ENCODE results near the gene STAC2.

STAC2 gene

GRCh38 chr17:39196241-39196807 is 29.4 kb downstream of the STAC2 start:
- TF ChIP-seq CTCF (IDR thresholded peaks at IDR 0.05; ENCODE audit: low read depth, low read length) = no peak
- no peak for TF ChIP-seq MYC (IDR thresholded peaks at IDR 0.05; ENCODE audit: low read depth, low read length)
- TF ChIP-seq MAX (IDR thresholded peaks at IDR 0.05; ENCODE audit: low read depth, low read length) = no peak
- no peak for TF ChIP-seq POLR2A (IDR thresholded peaks at IDR 0.05; ENCODE audit: extremely low read depth, insufficient read length)
- no peak for DNase-seq (ENCODE audit: low read depth)
- no peak overlapping the region for H3K4me3 ChIP-seq (ENCODE audit: low read depth, low read length)

- H3K4me3 ChIP-seq (ENCODE audit: low read depth, low read length) = no peak overlapping the region
- no peak for DNase-seq (ENCODE audit: low read depth)
- TF ChIP-seq MYC (IDR thresholded peaks at IDR 0.05; ENCODE audit: low read depth, low read length) (no peak), CTCF (IDR thresholded peaks at IDR 0.05; ENCODE audit: low read depth, low read length) (no peak), POLR2A (IDR thresholded peaks at IDR 0.05; ENCODE audit: extremely low read depth, insufficient read length) (no peak), MAX (IDR thresholded peaks at IDR 0.05; ENCODE audit: low read depth, low read length) (no peak)
Measured at GRCh38 chr17:39195568-39196160, 30.1 kb downstream of the STAC2 start.

GRCh38 chr17:39194985-39195524 is 30.7 kb downstream of the STAC2 start:
- TF ChIP-seq MYC (IDR thresholded peaks at IDR 0.05; ENCODE audit: low read depth, low read length) (no peak), CTCF (IDR thresholded peaks at IDR 0.05; ENCODE audit: low read depth, low read length) (no peak), MAX (IDR thresholded peaks at IDR 0.05; ENCODE audit: low read depth, low read length) (no peak), POLR2A (IDR thresholded peaks at IDR 0.05; ENCODE audit: extremely low read depth, insufficient read length) (no peak)
- no peak overlapping the region for H3K4me3 ChIP-seq (ENCODE audit: low read depth, low read length)

GRCh38 chr17:39194089-39194984 is 31.4 kb downstream of the STAC2 start:
- no peak overlapping the region for H3K4me3 ChIP-seq (ENCODE audit: low read depth, low read length)
- TF ChIP-seq MAX (IDR thresholded peaks at IDR 0.05; ENCODE audit: low read depth, low read length) (no peak), CTCF (IDR thresholded peaks at IDR 0.05; ENCODE audit: low read depth, low read length) (peak; percentile 25)
- peak; percentile 62 for DNase-seq (ENCODE audit: low read depth)

More at GRCh38 chr17:39194985-39195524, 30.7 kb downstream of the STAC2 start:
- DNase-seq (ENCODE audit: low read depth) = no peak

- DNase-seq (ENCODE audit: low read depth) = peak; percentile 71
- TF ChIP-seq CTCF (IDR thresholded peaks at IDR 0.05; ENCODE audit: low read depth, low read length) (no peak), MYC (IDR thresholded peaks at IDR 0.05; ENCODE audit: low read depth, low read length) (no peak; the same call in 1 of the 2 replicates), MAX (IDR thresholded peaks at IDR 0.05; ENCODE audit: low read depth, low read length) (no peak), POLR2A (IDR thresholded peaks at IDR 0.05; ENCODE audit: extremely low read depth, insufficient read length) (no peak)
Measured at GRCh38 chr17:39193346-39193745, 32.4 kb downstream of the STAC2 start.

More at GRCh38 chr17:39193346-39193745, 32.4 kb downstream of the STAC2 start:
- H3K4me3 ChIP-seq (ENCODE audit: low read depth, low read length) = no peak overlapping the region
